HL-60/S4 treated with retinoic acid at 250 ng/mL for 4 days and 3 days (cell line): Measurements from ENCODE around the gene SLC44A1.

Experiments used
- in situ Hi-C: fragments of 300-500 bp; cut with MboI; formaldehyde crosslinking; loops from 2 replicates; pipeline ENCODE4 v1.7.0; 2022; ENCODE audit warnings: low sequenced_read_pairs

The SLC44A1 gene

DNA sequence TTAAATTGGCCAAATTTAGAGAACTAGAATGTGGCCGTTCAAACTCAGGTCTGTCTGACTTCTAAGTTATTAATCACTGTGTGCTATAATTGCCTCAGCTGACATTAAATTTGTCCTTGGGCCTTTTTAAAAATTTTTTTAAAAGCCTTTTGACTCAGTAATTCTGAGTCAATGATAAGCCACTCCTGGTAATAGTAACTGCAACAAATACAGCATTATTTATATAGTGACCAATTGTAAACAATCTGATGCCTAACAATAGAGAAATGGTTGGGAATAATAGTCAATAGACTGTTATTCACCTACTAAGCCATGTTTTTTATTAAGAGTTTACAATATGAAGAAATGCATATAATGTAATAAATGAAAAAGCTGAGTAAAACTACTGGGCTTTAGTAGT lies 132.4 kb downstream of the SLC44A1 start:
- in situ Hi-C loops: no loop called here

DNA sequence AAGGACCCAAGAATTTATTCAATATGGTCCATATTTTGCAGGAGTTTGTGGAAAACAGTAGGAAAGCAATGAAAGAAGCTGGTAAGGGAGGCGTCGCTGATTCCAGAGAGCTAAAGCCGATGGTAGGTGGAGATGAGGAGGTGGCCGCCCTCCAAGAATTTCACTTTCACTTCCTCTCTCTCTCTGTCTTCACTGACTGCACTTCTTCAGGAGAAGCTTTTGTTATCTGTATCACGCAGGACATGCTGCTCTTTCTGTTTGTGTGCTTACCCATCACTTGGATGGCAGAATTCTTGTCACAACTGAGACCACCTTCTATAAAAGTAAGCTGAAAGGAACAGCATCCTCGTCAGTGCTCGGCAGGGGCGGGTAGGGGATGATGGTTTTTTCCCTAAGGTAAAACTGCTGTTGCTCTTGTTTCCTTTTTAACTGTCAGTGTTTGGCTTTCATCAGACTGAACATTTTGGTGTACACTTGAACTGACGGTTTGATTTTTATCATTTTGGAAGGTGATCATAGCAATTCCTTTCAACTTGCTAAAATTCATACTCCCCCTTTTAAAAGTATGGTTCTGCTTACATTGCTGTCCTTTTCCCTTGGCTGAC lies 141.0 kb downstream of the SLC44A1 start:
- in situ Hi-C loops: no loop called here

DNA sequence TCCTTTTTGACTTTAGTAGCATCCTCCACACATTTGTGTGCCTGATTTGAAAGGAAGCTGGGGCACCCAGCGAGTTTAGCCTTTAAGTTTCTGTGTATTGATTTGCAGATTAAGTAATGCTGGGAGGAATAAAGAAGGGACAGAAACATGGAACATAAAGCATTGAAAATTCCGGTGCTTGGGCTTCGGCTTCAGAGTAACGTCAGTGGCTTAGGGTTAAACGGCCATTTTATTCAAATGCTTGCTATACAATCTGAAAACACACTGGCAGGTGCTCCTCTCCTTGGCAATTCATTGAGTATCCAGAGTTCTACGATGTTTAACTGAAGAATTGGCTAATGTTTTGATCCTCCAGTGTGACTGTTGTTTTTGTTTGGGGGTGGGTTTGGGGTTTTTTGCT lies 145.3 kb downstream of the SLC44A1 start:
- in situ Hi-C loops: no loop called here

DNA sequence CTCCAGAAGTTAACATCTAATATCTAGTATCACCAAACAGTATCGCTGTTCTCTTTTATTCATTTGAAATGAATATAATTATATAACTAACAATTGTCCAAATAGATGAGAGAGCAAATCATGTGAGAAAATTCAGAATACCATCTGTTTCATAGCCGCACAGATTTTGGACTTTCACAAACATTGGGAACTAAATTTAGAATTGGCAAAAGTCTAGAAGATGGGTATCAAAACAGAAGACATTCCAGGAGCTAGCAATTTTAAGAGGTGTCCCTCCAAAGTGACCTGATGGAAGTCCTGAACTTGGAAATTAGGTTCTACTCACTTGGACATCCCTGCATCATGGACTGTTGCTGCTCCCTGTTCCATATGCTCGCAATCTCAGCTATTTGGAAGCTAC lies 146.4 kb downstream of the SLC44A1 start:
- in situ Hi-C loops: no loop called here

DNA sequence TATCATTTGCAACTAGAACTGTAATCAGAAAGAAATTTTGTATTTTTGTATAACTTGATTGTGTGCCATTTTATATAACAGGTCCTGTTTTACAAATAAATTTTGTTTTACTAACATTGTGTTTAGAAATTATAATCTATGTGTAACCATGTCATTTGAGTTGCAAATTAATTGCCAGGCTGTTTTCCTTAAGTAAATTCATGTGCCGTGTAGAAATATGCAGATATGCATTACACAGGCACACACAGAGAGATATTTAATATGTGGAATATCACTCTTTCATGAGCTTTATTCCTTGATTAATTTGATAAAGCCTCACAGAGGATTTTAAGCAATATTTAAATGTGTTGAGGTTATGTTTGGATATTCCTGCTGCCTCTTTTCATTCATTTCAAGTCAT lies 146.8 kb downstream of the SLC44A1 start:
- in situ Hi-C loops: no loop called here

DNA sequence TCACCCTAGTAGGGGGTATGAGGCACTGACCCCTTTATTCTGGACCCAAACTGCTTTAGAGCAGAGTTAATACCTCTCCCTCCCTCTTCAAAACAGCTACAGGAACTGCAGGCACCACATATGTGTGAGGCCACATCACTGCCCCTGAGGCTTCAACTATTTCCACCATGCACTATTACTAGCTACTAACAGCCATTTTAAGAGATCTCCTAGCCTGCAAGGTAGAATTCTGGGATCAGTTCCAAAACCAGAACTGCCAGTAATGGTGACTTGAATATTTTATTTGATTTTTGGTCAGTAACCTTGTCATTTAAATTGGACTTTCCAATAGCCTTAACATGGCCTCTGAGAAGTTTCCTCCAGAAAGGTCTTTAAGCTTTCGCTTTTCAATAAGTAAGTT lies 148.1 kb downstream of the SLC44A1 start:
- in situ Hi-C loops: no loop called here

DNA sequence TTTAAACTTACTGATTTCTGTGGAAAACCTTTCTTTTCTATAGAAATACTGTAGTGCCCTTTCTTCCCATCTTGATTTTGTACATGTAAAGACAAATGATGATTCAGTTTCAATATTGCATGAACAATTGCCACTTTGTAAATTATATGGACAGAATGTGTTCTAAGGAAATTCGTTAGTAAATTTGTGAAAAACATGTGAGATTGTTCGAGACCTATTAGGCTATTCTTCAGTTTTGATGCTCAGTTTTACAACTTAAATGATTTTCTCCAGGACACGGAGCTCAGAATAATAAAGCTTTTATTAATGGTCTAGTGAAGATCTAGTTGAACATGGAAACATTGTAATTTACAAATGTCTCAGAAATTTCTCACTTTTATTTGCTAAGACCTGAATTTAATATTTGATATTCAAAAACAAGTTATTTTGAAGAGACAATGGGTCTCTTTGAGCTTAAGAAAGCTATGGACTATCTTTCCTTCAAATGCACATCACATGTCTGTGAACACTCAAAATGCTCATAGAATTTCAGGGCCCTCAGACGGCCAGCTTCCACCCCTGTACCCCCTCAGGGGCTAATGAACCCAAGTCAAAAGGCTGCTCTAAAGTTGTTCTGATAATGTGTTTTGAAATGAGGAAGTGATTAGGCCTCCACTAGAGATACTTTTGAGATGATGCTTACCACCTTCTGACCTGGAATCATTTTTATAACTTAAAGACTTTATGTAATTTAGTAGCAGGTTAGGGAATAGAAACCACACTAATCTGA lies 149.3 kb downstream of the SLC44A1 start:
- in situ Hi-C loops: no loop called here

DNA sequence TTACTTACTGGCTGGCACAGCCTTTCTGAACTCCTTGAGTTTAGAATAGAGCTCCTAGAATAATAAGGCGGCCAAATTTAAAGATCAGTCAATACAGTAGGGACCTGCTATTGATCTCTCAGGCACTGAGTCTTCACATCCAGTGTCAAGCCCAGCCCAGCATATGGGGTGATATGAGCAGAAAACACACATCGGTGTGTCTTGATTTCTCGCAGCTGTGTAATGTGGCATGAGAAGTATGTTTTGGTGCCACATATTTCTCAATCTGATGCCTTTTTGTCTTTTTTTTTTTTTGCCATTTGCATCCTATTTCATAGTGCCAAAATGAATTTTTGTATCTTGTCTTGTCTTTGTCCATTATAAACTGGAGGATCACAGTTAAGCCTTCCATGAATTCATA lies 152.0 kb downstream of the SLC44A1 start:
- in situ Hi-C loops: no loop called here

DNA sequence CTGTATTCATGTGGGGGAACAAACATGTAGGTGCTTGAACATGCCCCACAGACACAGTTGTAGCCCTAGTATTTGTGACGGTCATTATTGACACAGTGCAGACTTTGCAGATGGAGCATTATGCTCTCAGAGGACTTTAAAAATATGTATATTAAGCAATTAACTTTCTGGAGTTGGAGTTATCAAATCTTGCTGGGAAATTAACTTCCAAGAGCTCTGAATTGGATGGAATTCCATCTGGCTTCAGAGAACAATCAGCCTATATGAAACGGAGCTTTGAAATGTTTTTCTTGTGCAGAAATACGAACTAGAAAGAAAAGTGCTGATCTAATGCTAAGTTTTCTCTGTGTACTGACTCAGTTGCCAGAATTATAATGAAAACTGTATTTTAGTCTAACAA lies 152.4 kb downstream of the SLC44A1 start:
- in situ Hi-C loops: no loop called here

DNA sequence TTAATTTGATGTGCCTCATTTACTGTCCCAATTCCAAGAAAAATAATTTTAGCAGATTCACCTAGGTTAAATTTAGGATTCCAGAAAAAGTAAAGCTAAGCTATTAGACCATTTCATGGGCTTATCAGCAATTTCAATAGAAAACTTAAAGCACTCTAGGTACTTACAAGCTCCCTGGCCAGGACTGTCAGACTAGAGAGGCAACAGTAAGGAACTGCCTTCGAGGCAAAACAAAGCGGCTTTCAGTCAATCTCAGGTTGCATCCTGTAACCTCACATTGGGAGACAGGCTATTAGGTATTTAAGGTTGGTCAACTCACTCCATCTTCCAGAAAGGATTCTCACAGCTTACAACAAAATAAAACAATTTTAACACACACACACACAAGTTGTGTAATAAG lies 154.7 kb downstream of the SLC44A1 start:
- in situ Hi-C loops: no loop called here

DNA sequence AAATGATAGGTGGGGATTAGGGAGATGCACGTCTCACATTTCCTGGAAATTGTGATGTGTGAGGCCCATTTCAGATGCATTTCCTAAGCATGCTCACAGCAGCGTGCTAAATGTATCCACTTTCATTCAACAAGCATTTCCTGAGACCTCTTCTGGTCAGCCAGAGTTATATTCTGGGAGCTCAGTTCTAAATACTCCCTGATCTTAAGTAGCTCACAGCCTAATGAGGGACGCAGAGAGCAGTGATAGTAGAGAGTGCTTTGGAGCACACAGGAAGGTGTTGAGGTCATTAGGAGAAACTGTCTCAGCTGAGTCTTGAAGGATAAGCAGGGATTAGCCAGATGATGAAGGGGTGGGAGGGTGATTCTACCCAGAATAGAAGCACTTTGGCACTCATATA lies 157.2 kb downstream of the SLC44A1 start:
- in situ Hi-C loops: loop anchor here (25.0 kb wide), 1 partner anchor 539 kb away; no protein-coding TSS in a partner anchor

DNA sequence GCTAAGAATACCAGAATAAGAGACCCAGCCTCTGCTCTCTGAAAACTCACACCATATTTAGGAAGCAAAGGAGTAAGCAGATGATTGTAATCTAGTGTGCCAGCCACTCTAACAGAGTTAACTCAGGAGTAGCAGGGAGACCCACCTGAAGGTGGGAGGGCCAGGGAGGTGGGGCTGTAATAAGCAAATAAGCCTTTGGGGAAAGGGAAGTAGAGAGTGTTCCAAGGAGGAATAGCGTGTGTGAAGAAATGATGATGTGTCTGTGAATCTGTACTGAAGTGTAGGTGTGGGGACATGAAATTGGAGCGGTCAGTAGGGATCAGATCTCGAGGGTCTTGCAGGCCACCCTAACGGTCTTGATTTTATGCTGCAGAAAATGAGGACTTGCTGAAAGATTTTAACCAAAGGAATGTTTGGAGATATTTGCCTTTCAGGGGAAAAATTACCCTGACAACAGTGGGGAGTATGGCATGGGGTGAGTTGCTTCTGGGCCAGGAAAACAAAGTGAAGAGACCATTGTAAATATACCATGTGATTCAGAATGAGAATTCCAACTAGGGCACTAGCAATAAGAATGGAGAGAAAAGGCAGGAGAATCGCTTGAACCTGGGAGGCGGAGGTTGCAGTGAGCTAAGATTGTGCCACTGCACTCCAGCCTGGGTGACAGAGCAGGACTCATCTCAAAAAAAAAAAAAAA lies 159.2 kb downstream of the SLC44A1 start:
- in situ Hi-C loops: loop anchor here (25.0 kb wide), 1 partner anchor 541 kb away; no protein-coding TSS in a partner anchor

DNA sequence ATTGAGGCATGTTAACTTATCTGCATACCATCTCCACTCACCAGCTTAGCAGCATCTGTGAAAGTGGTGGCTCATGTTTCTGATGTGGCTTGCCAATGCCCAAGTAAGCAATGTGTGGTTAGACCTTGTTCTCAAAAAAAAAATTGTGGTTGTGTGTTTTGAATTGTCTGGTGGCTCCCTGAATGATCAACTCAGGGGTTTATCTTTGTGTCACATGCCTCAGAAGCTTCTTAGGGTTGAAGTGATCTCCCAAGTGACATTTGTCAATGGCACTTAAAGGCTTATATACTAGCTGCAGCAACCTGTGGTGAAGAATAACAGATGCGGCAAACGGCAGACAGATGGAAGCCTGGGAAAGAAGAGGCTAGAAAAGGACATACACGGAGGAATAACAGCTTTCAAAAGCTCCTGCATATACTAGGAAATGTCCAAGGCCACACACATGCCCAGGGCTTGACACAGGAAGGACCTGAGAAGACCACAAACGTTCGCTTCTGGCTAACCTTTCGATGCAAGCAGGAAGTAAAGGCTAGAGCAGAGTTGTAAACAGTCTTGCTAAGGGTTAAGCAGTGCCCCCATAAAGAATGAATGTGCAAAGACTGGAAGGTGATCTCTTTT lies 161.2 kb downstream of the SLC44A1 start:
- in situ Hi-C loops: loop anchor here (25.0 kb wide), 1 partner anchor 543 kb away; no protein-coding TSS in a partner anchor

DNA sequence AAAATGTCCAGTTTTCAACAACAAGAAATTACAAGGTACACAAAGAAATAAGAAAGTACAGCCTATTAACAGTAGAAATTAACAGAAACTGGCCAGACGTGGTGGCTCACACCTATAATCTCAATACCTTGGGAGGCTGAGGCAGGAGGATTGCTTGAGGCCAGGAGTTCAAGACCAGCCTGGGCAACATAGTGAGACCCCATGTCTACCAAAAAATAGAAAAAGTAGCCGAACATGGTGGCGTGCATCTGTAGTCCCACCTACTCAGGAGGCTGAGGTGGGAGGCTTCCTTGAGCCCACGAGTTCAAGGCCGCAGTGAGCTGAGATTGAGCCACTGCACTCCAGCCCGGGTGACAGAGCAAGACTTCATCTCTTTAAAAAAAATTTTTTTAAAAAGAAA lies 161.9 kb downstream of the SLC44A1 start:
- in situ Hi-C loops: loop anchor here (25.0 kb wide), 1 partner anchor 544 kb away; no protein-coding TSS in a partner anchor

DNA sequence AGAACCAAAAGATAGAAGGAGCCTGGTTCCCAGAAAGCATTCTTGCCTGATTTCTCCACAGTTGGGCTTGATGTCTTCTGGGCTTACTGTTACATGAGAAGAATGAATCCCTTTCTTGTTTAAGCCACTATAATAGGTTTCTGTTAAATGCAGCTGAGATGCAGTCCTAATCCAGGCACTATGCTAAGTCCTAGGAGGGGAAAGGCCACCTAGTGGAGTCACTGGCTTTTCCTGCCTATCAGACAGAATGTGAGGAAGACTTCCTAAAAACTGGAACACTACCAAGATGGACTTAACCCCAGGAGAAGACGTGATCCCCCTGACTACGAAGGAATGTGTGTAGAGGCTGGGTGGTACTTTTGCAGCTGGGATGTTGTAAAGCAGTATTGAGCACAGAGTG lies 169.1 kb downstream of the SLC44A1 start:
- in situ Hi-C loops: loop anchor here (10.0 to 25.0 kb wide), 2 partner anchors 249 to 551 kb away; no protein-coding TSS in a partner anchor

DNA sequence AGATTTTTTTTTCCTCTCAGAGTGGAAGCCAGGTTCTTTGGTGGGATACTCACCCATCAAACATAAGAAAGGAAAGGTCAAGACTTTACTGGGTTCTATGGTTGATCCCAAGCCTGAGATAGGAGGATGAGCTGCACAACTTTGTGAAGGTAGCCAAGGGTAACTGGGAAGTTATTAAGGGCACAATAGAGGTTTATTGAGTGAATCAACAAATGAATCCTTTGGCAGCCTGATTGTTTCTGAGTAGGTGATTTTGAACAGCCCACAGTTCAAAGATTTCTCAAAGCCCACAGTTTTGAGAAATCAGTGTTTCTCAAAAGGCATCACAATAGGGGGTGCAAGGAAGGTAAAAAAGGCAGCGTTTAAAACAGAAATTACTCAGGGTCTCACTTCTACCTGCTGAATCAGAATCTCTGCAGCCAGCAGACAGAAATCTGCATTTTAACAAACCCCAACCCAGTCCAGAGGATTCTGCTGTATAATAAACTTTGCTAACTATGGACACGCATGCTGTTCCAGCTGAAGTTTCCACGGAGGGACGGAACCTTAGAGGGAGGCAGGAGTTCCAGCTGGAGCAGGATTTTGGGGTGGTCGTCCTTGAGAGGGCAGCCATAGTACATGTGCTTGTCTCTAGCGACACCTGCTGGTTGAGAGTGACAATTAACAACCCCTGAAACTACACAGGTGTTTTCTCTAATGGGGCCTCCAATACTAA lies 170.7 kb downstream of the SLC44A1 start:
- in situ Hi-C loops: loop anchor here (10.0 to 25.0 kb wide), 2 partner anchors 250 to 553 kb away; no protein-coding TSS in a partner anchor

DNA sequence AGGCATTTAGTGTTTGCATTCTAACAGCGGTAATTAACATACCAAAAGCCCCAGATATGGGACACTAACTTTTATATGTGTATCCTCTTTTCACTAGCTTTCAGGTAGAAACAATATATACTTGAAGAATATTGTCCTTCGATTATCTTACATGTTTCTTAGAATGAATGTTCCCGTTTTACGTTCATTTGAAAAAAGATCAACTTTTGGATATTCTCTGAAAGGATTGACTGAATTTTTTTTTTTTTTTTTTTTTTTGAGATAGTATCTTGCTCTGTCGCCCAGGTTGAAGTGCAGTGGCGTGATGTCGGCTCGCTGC lies 171.2 kb downstream of the SLC44A1 start:
- in situ Hi-C loops: loop anchor here (10.0 to 25.0 kb wide), 2 partner anchors 251 to 553 kb away; no protein-coding TSS in a partner anchor

DNA sequence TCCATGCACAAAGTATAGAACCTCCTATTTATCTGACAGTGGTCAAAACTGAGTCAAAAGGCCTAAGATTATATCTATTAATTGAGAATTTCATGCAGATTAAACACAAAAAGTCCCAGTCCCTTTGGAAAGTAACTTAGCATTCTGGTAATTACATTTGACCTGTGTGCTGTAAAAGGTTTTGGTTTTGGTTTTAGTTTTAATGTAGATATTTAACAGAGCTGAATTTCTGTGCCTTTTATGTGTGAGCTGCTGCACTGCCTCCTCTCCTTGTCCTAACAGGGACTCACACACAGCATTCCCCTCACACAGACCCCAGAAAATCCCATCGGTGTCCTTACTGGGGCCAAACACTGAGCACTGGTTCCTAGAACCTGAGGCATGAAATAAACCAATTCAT lies 172.4 kb downstream of the SLC44A1 start:
- in situ Hi-C loops: loop anchor here (10.0 to 25.0 kb wide), 2 partner anchors 252 to 555 kb away; no protein-coding TSS in a partner anchor

DNA sequence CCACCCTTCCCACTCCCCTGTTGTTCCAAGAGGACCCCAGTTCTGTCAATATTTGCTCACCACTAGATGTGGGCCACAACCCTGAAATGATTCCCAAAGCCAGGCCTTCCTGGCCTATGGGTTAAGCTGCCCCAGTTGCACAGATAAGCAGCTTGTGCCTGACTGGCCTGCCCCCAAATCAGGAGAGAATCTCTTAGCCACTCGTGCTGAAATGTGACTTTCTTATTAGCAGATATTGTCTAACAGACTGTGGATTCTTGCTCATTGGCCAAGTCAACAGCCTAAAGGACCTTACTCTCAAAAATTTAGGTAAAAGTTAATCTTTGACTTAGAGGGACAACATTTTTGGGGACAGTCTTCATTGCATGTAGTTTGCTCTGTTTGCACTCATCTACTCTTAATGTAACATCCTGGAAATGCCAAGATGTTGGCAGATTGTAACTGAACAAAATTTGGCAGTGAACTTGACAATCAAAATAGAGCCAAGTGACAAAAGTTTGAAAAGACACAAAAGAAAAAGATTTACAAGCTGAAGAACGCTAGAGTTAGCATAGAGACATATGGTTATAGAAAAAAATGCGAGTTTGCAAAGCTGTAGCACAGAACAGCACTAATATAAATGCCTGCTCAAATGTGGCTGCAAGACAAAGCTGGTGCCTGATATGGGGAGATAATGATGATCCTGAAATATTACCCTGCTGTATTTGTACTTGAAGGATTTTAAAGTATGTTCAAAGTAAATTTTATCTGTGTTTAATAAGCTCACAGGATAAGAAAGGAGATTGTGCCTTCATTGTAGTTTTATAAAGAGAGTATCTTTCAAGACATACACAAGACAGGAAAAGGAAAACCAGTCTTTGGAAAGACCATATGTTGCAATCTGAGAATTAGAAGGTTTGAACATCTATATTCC lies 174.4 kb downstream of the SLC44A1 start:
- in situ Hi-C loops: loop anchor here (10.0 to 25.0 kb wide), 2 partner anchors 254 to 557 kb away; no protein-coding TSS in a partner anchor
